HG02884 (cell line): ENCODE data around the gene ANAPC15.

ENCODE experiments used
- ATAC-seq: cut with Tn5 transposase; IDR thresholded peaks from one replicate; pipeline ENCODE4 v1.9.1; 2021; ENCODE audit warnings: mild to moderate bottlenecking, moderate library complexity; ENCODE audit not compliant: unreplicated experiment

The ANAPC15 gene

DNA sequence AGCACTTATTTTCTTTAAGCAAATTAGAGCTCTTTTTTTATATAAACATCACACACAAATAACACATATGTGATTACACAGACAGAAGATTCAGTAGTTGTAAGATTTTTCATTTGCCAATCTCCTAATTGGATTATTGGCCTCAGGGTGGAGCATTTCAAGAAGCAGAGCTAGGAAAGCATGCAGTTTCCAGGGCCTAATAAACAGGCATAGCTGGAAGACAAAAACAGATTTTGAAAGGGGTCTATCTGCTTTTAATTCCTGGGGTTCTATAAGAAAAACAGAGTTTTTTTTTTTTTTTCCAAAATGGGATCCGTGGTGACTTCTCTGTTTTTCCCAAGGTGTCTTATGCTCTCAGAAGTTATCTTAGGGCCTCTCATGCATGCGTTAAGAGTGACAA is 15.4 kb upstream of the ANAPC15 start:
- no peak for ATAC-seq

DNA sequence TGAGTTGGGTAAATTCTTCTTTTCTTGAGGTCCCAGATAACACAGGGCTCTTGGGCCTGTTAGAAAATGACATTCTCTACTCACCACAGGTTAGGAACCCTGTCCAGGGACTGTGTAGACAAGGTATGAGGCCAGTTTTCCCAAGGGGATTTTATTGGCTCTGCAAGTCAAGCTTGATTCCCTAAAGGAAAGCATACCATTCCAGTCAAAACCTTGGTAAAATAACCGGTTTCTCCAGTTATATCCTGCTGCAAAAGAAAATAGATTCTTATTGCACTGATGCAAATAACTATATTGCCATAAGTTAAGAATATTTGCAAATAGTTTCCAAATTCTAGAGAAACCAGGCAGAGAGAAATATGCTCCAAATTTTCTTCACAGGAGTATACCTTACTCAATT is 13.5 kb upstream of the ANAPC15 start:
- ATAC-seq = no peak

DNA sequence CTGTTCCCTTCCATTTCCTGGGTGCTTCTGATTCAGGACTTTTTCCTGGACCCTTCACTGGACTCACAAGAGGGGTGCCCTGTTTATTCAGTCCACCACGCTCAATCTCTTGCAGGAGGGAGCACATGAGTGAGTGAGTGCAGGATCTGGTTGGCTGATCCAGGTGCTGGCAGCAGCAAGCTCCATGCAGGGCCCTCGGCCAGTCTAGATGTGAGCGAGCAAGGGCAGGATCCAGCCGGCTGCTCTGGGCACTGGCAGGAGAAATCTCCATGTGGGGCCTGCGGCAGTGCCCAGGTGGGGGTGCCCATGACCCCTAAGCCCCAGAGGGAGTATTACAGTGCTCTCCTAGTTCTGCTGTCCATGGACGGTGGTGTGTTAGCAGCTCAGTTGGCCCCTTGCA is 11.6 kb upstream of the ANAPC15 start:
- ATAC-seq = no peak

DNA sequence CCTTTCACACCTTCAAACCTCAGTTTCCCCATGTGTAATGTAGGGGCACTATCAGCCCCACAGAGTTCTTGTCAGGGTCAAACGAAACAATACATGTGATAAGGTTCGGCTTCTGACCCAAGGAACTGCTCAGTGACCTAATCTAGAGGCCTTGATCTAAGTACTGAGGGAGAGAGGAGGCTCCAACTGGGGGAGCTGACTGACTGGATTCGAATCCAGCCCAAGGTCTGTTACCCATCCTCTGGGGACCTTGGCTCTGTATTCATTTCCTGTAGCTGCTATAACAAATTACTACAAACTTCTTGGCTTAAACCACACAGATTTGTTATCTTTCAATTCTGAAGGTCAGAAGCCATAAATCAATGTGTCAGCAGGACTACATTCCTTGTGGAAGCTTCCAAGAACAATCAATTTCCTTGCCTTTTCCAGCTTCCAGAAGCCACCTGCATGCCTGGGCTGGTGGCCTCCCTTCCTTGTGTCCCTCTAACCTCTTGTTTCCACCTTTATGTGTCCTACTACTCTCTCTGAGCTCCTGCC is 10.7 kb upstream of the ANAPC15 start:
- ATAC-seq = no peak

DNA sequence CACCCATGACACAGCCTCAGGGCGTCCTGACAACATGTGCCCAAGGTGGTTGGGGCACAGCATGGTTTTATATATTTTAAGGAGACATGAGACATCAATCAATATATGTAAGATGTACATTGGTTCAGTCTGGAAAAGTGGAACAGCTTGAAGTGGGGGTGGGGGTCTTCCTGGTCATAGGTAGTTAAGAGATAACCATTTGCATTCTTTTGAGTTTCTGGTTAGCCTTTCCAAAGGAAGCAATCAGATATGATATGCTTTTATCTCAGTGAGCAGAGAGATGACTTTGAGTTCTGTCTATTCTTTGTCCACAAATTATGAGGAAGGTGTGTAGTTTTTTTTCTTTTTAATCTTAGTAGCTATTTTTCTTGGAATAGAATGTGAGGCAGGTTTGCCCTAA is 10.1 kb upstream of the ANAPC15 start:
- no peak for ATAC-seq

DNA sequence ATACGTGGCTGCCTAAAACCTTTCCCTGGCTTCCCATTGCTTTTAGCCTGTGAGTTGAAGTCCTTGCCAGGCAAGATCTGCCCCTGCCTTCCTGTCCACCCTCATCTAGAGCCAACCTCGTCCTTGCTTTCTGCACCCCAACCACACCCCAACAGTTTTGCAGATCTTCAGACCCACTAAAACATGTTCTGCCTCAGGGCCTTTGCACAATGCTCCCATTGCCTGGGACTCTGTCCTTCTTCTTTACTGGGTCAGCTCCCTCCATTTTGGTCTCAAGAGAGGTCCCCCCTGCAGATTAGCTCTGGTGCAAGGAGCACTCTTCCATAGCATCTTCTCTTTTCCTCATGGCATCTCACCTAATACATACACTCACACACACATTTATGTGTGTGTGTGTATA is 8.4 kb upstream of the ANAPC15 start:
- no peak for ATAC-seq

DNA sequence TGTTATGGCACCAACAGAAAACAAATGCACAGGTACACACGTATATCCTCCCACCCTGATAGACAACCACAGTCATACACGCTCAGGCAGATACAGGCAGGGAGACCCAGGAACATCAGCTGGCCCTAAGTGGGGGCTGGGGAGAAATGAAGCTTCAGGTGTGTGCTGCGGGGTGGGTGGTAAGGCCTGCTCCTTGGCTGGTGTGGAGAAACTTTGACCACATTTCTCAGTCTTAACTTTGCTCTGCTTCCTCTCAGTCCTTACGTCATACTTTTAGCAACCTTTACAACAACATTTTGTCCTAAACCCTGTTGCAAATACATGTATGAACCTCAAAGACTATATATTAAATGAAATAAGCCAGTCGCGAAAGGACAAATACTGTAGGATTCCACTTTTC is 6.7 kb upstream of the ANAPC15 start:
- no peak for ATAC-seq

DNA sequence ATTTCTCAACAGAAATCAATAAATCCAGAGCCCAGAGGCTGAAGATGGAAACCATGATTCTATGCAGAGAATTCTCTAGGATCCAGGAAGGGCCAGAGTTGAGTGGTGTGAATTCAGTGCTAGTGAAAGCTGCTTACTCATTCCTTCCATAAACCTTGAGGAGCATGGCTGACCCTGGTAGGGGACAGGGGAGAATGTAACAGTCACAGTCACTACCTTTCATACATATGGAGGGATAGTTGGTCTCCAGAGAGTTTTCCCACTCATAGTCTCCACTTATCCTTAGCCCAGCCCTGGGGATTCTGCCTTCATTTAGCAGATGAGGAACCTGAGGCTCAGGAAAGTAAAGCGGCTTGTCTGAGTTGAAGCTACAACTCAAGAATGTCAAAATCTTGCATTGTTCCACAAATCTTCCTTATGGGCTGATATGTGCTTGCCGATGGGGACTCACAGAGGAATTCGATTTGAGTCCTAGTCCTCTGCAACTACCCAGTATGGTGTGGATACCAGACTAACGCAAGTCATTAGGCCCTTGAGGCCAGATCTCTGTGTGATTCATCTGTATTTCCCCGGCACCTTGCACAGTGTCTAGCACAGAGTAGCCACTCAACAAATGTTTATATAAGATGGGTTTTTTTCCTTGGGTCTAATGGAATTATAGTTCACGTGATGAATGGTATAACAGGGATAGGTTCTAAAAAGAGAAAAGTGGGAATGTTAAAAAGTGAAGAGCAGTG is 3.7 kb upstream of the ANAPC15 start:
- no peak for ATAC-seq

DNA sequence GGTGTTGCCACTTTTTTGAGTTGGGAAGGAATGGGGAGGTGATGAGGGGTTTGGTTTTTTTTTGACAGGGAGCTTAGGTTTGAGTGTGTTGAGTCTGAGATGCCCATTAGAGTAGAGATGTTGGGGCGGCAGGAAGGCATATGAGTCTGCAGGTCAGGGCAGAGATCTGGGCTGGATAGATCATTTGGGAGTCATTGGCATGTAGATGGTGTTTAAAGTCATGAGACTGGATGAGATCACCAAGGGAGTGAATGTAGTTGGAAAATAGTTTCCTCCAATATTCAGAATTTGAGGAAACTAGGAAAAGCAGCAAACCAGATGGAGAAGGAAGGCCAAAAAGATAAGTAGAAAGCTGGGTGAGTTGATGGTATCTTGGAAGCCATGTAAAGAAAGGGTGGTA is 2.1 kb upstream of the ANAPC15 start:
- ATAC-seq = no peak

DNA sequence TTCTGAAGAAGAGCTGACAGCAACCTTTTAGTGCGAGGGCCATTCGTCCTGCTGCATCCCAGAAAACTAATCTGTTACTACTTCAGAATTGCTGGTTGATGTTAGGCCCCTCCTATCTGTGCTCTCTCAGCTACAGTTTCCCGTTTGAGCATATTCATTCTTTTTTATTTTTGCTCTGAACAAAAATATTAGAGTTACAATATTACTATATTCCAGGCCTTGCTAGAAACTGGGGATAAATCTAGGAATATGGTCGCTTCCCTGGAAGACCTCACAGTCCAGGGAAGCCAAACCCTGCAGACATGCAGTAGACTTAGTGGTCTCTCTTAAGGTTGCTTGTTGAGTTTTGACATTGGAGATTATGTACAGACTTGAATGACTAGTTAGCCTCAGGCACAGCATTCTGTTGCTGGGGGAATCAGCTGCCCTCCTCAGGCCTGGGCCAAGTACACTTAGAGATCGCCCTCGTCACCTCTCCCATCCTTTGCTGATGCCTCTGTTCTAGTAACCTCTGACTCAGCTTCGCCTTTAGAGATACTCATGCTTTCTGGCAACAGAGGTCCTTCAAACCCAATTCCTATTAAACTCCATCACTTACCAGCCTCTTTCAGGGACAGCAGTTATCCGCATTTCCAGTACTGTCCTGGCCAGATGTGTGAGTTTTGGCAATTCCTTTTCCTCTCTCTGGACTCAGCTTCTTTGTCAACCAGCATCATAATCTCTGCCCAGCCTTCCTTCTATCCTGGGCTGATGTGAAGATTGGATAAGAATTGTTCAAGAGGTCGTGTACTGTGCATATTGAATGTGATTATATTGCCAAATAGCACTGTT is 698 bp upstream of the ANAPC15 start:
- no peak for ATAC-seq

DNA sequence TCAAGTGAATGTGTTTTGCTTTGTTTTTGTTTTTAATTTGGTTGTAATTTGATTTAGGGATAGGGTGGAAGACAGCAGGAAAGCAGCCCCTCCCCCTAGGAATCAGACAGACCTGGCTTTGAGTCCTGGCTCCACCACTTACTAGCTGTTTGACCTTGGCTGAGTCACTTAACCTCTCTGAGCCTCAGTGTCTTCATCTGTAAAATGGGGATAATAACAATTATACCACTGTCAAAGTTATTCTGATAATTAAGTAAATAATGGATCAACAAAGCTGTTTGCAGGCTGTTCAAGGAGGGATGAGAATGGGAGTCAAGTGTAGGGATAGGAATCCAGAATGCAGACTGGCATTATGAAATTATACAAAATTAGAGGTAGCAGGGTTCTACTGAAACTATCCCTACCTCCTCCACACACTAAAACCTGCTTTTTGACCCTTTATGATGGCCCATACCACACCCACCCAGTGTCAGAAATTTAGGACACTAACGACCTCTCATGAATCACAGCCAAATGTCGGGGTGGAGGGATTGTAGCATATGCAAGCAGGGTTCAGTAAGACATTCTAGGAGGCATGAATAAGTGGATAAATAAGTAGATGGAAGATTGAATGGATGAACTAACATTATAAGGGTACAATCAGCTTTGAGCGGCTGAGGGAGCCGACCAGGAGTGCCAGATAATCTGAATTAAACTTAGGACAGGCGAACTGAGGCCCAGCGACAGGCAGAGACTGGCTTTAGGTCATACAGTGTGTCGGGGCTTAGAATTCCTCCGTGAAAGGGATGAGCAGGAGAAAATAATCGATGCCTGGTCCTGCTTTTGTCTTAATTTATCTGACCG is 974 bp downstream of the ANAPC15 start:
- peak; percentile 7 for ATAC-seq

DNA sequence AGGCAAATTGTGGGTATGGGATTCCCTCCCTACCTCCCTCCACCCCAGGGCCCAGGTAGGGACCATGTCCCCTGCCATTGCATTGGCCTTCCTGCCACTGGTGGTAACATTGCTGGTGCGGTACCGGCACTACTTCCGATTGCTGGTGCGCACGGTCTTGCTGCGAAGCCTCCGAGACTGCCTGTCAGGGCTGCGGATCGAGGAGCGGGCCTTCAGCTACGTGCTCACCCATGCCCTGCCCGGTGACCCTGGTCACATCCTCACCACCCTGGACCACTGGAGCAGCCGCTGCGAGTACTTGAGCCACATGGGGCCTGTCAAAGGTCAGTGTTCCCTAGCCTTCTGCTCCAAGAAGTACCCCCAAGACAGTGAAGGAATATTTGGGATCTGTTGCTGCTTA is 6.6 kb downstream of the ANAPC15 start, which contains the start of gene TOMT:
TSS of gene TOMT (plus strand) at position 37 of the 400 bp plus-strand sequence. CDS start at position 65, 28 bp downstream.
- no peak for ATAC-seq

DNA sequence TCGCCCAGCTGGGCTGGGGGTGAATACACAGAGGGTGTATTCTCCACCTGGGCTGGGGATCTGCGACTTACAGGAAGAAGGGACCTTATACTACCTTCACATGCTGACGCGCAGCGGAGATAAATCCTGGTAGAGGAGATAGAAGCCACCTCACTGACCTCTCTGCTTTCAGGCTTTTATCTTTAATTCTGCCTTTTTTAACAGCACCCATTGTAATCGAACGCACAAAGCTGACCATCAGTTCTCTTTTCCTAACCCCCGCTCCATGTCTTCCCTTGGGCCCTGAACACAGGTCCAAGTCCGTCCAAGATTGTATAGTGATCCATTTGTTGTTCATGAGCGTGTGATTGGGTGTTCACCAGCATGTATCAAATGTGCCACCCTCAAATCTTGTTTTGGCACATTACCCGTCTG is 8.7 kb downstream of the ANAPC15 start:
- ATAC-seq = no peak

DNA sequence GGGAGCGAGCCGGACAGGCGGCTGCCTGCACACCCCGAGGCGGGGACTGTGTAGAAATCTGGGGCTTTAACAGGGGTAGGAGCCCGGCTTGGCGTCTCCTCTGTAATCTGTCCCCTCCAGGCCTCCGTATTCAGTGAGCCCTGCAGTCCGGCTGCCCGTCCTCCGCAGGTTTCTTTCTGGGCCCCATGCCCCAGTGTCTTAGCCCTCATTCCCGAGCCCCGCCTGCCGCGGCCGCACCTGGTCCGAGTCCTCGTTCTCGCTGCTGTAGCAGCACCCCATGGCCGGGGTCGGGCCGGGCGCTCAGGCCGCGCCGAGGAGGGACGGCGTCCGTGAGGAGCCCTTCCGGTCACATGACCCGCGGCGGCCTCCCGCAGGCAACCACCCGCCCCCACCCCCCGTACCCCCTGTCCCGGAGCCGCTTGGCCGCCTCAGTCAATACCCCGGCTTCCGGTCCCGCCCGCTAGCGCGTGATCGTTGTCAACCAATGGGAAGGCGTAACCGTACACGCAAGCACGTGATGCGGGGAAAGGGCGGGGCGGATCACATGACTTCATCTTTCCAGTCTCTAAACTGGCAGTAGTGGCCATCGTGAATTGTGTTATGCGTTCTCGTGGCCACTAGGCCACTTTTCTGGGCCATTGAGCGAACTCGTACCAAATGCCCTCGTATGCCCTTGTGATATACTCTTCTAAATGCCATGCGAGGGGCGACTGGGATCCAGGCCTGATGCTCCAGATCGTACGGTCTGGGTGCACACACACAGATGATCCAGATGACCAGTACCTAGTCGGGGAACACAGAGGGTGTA is 9.3 kb downstream of the ANAPC15 start, which contains the start of gene LAMTOR1:
TSS of gene LAMTOR1 (minus strand) at position 352 of the 808 bp plus-strand sequence. CDS start at position 279, 73 bp downstream.
- ATAC-seq = peak; percentile 82

DNA sequence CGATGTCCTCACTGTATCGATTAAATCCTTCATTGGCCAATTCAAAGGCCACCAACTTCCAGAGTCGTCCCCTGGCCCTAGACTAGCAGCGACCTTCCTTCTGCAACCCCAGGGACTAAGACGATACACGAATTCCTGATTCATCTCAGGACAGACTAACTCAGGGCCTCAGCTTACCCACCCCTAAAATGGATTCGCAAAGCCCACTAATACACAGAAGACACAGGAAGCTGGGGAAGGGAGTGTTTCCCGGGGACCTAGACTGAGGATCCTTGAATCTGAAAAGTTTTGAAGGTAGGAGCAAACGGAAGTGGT is 9.9 kb downstream of the ANAPC15 start:
- ATAC-seq = no peak

DNA sequence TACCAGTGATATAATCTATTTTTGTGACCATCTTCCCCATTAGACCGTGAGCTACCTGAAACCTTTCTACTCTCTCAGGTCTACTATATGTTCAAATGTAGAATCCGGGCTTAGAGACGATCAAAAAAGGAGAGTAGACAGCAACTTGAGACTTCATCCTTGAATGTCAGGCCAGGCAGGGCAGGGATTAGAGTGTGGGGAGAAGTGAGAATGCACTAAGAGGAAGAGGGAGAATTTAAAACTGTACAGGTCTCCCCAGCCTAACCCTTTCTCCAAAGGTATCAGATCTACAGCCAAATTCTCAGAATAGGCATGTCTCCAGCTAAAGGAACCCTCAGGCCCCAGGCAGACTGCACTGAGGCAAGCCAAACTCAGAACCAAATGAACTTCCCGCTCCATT is 10.3 kb downstream of the ANAPC15 start:
- ATAC-seq = no peak

DNA sequence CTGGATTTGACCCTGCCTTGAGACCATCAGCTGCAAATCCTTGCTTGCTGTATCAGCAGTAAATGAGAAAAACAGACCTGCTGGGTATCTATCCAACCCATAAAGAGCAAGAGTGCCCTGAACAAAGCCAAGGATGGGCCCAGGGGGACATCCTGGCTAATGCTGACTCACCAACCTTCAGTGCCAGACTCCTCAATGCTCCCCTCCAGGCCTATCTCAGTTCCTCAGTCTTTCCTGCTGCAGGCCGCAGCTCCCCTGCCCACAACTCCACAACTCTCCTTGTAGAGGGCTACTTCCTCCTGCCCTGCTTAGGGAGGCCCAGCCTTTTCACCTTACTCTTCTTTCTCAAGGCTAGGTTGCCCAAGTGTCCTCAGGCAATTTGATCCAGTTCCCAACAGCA is 12.0 kb downstream of the ANAPC15 start:
- no peak for ATAC-seq

DNA sequence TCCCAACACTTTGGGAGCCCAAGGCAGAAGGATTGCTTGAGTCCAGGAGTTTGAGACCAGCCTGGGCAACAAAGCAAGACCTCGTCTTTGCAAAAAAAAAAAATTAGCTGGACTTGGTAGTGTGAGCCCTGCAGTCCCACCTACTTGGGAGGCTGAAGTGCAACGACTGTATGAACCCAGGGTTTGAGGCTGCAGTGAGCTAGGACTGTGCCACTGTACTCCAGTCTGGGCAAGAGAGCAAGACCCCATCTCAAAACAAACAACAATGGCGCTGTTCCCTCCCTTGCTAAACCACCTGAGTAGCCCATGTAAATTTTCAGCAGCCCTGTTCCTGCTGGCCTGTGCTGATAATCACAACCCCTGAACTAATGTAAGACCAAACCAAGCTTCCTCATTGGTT is 12.5 kb downstream of the ANAPC15 start:
- no peak for ATAC-seq

DNA sequence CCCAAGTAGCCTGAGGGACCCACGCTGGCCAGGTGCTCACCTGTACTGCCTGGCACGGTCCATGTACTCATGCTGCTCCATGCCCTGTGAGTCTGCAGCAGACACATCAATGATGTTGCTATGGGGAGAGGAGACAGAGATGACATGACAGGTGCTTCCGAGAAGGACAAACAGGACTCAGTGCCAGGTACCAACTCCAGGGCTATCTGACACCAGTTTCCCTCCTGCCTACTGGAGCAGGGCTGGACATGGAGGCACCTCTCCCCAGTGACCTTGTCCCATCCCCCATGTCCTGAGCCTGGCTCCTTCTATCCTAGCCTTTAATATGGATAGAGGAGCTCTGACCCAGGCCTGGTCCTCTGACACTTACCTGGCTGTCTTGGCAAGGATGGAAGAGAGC is 13.8 kb downstream of the ANAPC15 start:
- no peak for ATAC-seq

DNA sequence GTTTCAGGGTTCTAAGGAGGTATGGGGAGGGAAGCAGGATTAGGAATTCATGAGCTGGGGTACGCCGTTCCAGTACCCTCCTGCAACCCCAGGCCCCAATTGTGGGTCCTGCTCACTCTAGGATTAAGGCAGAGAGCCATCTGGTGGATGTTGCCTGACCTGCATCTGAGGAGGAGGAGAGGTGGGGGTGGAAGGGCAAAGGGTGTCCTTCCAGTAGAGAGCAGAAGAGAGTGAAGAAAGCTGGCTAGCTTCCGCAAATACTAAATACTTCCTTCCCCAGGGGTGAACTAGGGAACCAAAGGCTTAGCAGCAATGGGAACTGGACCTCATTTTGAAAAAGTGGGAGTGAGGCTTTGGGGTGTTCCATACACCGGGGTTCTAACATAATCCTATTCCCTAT is 21.2 kb downstream of the ANAPC15 start:
- no peak for ATAC-seq
